Measurements from ENCODE around the gene CNTNAP2.

The CNTNAP2 gene

DNA sequence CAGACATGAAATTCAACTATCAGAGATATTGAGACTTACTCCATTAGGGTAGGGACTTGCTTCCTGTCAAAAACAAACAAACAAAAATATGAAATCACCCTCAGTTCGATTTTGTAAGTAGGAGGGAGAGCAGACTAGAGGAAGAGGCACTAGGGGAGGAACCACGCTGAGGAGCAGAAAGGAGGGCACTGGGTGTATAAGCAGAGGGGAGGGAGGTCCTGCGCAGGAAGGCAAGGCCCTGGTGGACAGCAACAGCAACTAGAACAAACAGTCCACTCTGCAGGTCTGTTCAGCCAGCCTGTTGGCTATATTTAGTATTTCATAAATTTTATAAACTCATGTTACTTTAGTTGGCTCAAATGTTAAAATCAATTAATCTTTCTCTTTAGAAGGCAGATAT is 1536.9 kb downstream of the CNTNAP2 start:
- H3K9me2 ChIP-seq (replicated peaks; ENCODE audit: insufficient read depth, low read length) = no peaks in the 10 kb centered on the region; the same call in 1 of the 2 replicates
- H3K9ac ChIP-seq (ENCODE audit: low read length) = no peak overlapping the region
- H3F3A ChIP-seq (ENCODE audit: insufficient read depth) = no peaks in the 10 kb centered on the region
- TF ChIP-seq, protein P1, sequence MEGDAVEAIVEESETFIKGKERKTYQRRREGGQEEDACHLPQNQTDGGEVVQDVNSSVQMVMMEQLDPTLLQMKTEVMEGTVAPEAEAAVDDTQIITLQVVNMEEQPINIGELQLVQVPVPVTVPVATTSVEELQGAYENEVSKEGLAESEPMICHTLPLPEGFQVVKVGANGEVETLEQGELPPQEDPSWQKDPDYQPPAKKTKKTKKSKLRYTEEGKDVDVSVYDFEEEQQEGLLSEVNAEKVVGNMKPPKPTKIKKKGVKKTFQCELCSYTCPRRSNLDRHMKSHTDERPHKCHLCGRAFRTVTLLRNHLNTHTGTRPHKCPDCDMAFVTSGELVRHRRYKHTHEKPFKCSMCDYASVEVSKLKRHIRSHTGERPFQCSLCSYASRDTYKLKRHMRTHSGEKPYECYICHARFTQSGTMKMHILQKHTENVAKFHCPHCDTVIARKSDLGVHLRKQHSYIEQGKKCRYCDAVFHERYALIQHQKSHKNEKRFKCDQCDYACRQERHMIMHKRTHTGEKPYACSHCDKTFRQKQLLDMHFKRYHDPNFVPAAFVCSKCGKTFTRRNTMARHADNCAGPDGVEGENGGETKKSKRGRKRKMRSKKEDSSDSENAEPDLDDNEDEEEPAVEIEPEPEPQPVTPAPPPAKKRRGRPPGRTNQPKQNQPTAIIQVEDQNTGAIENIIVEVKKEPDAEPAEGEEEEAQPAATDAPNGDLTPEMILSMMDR (IDR thresholded peaks at IDR 0.05; ENCODE audit: insufficient read depth, low read length, poor library complexity, severe bottlenecking) = no peak
- TF ChIP-seq EZH2phosphoT487 (conservative IDR thresholded peaks at IDR 0.05; ENCODE audit: low read length) = no peak
- H3K9me3 ChIP-seq (ENCODE audit: insufficient read depth, low read length) = no peaks in the 10 kb centered on the region
- H3K79me2 ChIP-seq (ENCODE audit: insufficient read depth, low read length) = no peaks in the 10 kb centered on the region
- no peaks in the 10 kb centered on the region for H3K36me3 ChIP-seq (ENCODE audit: low read length)
- no peak overlapping the region for H3K4me2 ChIP-seq (ENCODE audit: low read depth, low read length, poor library complexity, severe bottlenecking)
- H4K20me1 ChIP-seq (ENCODE audit: low read depth, low read length) = no peaks in the 10 kb centered on the region
- no peak overlapping the region for H3K4me3 ChIP-seq (ENCODE audit: insufficient read depth, low read length, poor library complexity, severe bottlenecking)
- H3K27ac ChIP-seq (ENCODE audit: low read depth, low read length) = no peak overlapping the region
- no peaks in the 10 kb centered on the region for H3K27me3 ChIP-seq (ENCODE audit: low read length)
- H2AFZ ChIP-seq (ENCODE audit: low read depth, low read length, severe bottlenecking) = no peak overlapping the region

DNA sequence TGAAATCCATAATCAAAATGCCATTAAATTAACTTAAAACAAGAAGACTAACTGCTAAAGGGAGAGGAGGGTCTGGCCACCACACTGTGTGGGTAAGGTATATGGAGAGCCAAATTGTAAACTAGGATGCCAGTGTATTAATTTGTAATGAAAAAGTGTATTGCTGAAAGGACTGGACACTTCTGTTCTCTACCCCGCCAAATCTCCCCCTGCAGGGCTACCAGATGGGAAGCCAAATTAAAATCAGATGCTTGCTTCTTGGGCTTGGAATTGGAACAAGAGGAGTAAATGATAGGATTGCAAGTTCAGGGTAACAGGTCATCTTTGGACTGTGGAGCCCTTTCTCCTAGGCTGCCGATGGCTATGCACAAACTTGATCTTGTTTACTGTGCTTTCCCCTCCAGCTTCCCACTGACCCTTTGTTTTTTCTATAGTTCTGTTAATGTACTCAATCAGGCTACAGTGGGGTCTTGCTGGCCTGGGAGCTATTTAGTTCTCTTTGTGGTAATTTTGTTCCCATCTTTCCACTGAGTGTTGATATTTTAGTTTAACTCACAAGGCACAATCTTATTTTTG is 1541.9 kb downstream of the CNTNAP2 start:
- Histone ChIP-seq H4K20me1 (ENCODE audit: low read depth, low read length) (no peaks in the 10 kb centered on the region), H3K9me3 (ENCODE audit: insufficient read depth, low read length) (no peaks in the 10 kb centered on the region), H3K36me3 (ENCODE audit: low read length) (no peaks in the 10 kb centered on the region), H3K79me2 (ENCODE audit: insufficient read depth, low read length) (no peaks in the 10 kb centered on the region), H3K27me3 (ENCODE audit: low read length) (no peaks in the 10 kb centered on the region), H3K9me2 (replicated peaks; ENCODE audit: insufficient read depth, low read length) (no peaks in the 10 kb centered on the region), H3K4me2 (ENCODE audit: low read depth, low read length, poor library complexity, severe bottlenecking) (no peak overlapping the region), H3K27ac (ENCODE audit: low read depth, low read length) (no peak overlapping the region), H2AFZ (ENCODE audit: low read depth, low read length, severe bottlenecking) (no peak overlapping the region), H3K4me3 (ENCODE audit: insufficient read depth, low read length, poor library complexity, severe bottlenecking) (no peak overlapping the region), H3F3A (ENCODE audit: insufficient read depth) (no peaks in the 10 kb centered on the region), H3K9ac (ENCODE audit: low read length) (no peak overlapping the region)
- no peak for TF ChIP-seq EZH2phosphoT487 (conservative IDR thresholded peaks at IDR 0.05; ENCODE audit: low read length)
- TF ChIP-seq, protein P1 (IDR thresholded peaks at IDR 0.05; ENCODE audit: insufficient read depth, low read length, poor library complexity, severe bottlenecking) = no peak

DNA sequence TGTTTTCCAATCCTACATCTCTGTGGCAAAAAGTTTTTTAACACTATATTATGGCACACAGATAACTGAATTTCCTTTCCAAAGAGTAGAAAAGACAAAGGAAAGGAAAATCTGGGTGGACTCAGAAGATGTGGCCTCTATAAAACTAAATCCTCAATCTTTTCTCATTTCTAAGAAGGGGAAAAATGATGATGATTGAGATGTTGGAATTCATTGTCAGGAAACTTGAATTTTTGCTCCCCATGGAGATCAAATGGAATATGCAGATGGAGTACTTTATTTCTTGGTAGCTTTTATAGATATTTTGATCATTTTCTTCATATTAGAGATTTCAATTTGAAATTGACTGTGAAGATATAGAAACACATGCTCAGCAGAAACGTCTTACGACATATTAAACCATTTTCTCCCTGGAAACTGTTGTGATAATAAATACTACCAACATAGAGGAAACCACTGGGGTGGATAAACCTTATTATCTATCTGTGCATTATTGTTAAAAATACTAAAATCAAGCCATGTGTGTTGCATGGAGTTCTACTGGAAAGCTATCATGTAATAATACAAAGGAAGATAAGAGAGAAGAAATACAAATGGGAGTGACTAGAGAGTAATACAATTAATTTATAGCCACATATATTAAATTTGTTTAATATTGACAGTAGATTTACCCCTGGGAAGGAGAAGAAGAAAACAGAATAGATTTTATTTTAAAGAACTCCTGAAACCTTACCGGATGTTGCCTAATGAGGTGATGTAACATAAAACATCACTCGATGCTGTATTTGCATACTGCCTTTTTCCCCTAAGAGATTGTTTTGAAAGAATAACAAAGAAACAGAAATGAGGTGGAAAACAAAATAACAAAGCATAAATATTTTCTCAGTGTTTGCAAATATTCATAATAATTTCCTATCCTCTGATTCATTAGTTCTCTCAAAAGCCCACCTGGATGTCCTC is 1542.7 kb downstream of the CNTNAP2 start:
- Histone ChIP-seq H3K4me3 (ENCODE audit: insufficient read depth, low read length, poor library complexity, severe bottlenecking) (no peak overlapping the region), H4K20me1 (ENCODE audit: low read depth, low read length) (no peaks in the 10 kb centered on the region), H3K9ac (ENCODE audit: low read length) (no peak overlapping the region), H2AFZ (ENCODE audit: low read depth, low read length, severe bottlenecking) (no peak overlapping the region), H3K27ac (ENCODE audit: low read depth, low read length) (no peak overlapping the region), H3F3A (ENCODE audit: insufficient read depth) (no peaks in the 10 kb centered on the region), H3K36me3 (ENCODE audit: low read length) (no peaks in the 10 kb centered on the region), H3K79me2 (ENCODE audit: insufficient read depth, low read length) (no peaks in the 10 kb centered on the region), H3K9me3 (ENCODE audit: insufficient read depth, low read length) (no peaks in the 10 kb centered on the region), H3K27me3 (ENCODE audit: low read length) (no peaks in the 10 kb centered on the region), H3K4me2 (ENCODE audit: low read depth, low read length, poor library complexity, severe bottlenecking) (no peak overlapping the region), H3K9me2 (replicated peaks; ENCODE audit: insufficient read depth, low read length) (no peaks in the 10 kb centered on the region)
- TF ChIP-seq, protein P1 (IDR thresholded peaks at IDR 0.05; ENCODE audit: insufficient read depth, low read length, poor library complexity, severe bottlenecking) = no peak
- TF ChIP-seq EZH2phosphoT487 (conservative IDR thresholded peaks at IDR 0.05; ENCODE audit: low read length) = no peak
